Measurements from ENCODE around the gene MLEC. TPM values are rescaled to one million over a fixed set of nuclear protein-coding genes. Genes with fewer than 3 reads are reported as not detected.

Gene MLEC
- total RNA-seq, 1 experiment from 2014 or later, result 290 TPM

DNA sequence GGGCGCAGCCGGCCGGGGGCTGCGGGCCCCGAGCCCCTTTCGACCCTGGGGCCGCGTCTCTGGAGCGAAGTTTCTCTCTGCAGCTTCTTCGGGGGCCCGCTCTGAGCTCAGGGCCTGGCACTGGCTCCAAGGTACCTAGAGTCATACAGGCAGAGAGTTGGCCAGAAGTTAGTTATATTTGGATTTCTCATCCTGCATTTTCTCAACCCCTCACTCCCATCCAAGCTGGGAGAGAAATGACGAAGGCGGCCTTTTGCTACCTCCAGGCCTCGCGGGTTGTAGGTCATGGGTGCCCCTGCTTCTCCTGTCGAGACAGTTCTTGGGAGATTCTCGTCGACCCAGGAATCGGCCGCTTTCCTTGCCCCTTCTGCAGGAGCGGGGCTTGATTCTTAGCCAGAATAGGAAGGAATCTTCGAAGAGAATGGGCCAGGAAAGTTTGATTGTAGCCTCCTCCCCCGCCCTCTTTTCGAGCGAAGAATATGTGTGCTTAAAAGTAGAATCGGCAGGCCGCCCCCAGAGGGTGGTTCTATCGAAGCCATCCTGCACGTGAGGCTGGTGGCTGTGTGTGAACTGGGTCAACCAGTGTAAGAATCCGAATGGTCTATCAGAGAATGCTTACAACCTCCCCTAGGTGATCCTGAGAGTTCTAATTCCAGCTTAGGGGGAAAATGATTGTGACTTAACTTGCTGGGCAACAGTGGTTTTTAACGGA is 785 bp downstream of the MLEC start:
- Mint-ChIP-seq H3K36me3 (ENCODE audit: insufficient read depth, unreplicated experiment) (peaks cover 44% of the 10 kb centered on the region), H3K9me3 (ENCODE audit: low read depth, unreplicated experiment) (no peaks in the 10 kb centered on the region), H3K4me3 (ENCODE audit: low read depth, unreplicated experiment) (peak overlapping the region; percentile 91), H3K4me1 (ENCODE audit: low read depth, unreplicated experiment) (peaks cover 35% of the 10 kb centered on the region), H3K27ac (ENCODE audit: unreplicated experiment) (peak overlapping the region; percentile 63), H3K27me3 (ENCODE audit: unreplicated experiment) (no peaks in the 10 kb centered on the region)
- TF ChIP-seq, protein P1, sequence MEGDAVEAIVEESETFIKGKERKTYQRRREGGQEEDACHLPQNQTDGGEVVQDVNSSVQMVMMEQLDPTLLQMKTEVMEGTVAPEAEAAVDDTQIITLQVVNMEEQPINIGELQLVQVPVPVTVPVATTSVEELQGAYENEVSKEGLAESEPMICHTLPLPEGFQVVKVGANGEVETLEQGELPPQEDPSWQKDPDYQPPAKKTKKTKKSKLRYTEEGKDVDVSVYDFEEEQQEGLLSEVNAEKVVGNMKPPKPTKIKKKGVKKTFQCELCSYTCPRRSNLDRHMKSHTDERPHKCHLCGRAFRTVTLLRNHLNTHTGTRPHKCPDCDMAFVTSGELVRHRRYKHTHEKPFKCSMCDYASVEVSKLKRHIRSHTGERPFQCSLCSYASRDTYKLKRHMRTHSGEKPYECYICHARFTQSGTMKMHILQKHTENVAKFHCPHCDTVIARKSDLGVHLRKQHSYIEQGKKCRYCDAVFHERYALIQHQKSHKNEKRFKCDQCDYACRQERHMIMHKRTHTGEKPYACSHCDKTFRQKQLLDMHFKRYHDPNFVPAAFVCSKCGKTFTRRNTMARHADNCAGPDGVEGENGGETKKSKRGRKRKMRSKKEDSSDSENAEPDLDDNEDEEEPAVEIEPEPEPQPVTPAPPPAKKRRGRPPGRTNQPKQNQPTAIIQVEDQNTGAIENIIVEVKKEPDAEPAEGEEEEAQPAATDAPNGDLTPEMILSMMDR (IDR thresholded peaks at IDR 0.05; ENCODE audit: unreplicated experiment), result no peak
- no TSS peak for BruUV-seq (replicated peaks)
- CTCF ChIA-PET, result interaction anchor here (0.5 to 1.4 kb wide), 4 partner anchors 39 to 351 kb away, joined by 3 to 11 read pairs (median 3); no protein-coding TSS in a partner anchor
- intact Hi-C loops (cut with micrococcal nuclease; ENCODE audit: unreplicated experiment), result loop anchor here (2.0 kb wide), 1 partner anchor 23 kb away; the partner anchor contains the start of gene UNC119B
- DNase-seq, result no peak

DNA sequence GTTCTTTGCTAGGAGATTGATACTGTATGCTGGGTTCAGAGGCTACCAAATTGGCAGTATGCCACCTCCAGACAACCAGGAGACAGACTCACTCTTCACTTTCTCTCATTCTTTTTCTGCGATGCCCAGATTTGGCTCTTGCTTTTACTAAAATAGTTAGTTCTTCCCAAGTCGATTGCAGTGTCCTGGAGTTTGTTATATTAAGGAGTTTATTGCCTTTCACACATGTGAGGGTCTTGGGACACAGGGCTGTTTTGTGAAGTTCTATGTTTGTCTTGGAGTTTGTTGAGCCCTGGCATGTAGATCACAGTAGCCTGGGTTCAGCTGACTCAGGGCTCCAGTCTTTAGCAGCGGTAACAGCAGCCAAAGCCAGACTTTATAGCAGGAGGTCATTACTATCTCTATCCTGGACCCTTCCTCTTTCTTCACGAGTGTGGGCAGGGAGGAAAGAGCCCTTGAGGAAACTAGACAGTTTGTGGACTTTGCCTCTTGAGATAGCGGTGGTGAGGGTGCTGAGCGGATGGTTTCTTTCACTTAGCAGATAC is 1.6 kb downstream of the MLEC start:
- no peaks in the 10 kb centered on the region for H3K27me3 Mint-ChIP-seq (ENCODE audit: unreplicated experiment)
- intact Hi-C loops (cut with micrococcal nuclease; ENCODE audit: unreplicated experiment), result loop anchor here (2.0 kb wide), 1 partner anchor 22 kb away; the partner anchor contains the start of gene UNC119B
- TF ChIP-seq, protein P1 (IDR thresholded peaks at IDR 0.05; ENCODE audit: unreplicated experiment), result no peak
- peak overlapping the region; percentile 63 for H3K27ac Mint-ChIP-seq (ENCODE audit: unreplicated experiment)
- peaks cover 43% of the 10 kb centered on the region for H3K4me1 Mint-ChIP-seq (ENCODE audit: low read depth, unreplicated experiment)
- CTCF ChIA-PET, result interaction anchor here (1.1 kb wide), 1 partner anchor 39 kb away, joined by 3 read pairs; no protein-coding TSS in a partner anchor
- H3K36me3 Mint-ChIP-seq (ENCODE audit: insufficient read depth, unreplicated experiment), result peaks cover 44% of the 10 kb centered on the region
- no peaks in the 10 kb centered on the region for H3K9me3 Mint-ChIP-seq (ENCODE audit: low read depth, unreplicated experiment)
- peak overlapping the region; percentile 91 for H3K4me3 Mint-ChIP-seq (ENCODE audit: low read depth, unreplicated experiment)
- no TSS peak for BruUV-seq (replicated peaks)
- DNase-seq, result peak; percentile 30

DNA sequence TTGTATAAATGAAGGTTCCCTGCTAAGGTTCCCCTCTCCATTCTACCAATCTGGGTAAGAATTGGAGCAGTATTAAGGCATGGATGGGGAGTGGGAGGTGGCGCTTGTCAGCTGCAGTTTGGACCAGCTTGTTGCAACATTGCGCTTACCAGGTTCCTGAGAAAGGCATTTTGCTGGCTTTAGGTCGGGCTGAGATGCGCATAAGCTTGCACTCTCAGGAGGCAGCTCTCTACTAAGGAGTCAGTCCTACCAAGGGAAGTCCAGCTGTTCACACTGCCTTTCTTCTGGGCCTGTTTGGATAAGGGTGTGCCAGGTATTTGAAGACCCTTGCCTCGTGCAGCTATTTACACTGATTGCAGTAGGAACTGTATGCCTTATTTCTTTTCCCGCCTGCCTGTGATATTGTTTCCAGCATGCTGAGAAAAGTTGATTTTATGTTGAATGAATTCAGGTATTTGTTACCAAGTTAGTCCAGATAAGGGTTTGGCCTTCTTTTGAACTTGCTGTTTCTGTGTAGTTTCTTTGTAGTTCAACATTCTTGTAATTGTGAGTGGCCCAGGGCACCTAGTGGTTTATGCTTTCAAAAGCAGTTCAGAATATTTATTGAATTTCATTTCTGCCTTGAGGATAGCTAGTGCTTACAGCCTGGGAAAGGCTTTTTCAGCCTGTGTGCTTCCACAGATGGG is 2.6 kb downstream of the MLEC start:
- intact Hi-C loops (cut with micrococcal nuclease; ENCODE audit: unreplicated experiment), result loop anchor here (2.0 kb wide), 1 partner anchor 21 kb away; the partner anchor contains the start of gene UNC119B
- BruUV-seq (replicated peaks), result no TSS peak
- TF ChIP-seq, protein P1 (IDR thresholded peaks at IDR 0.05; ENCODE audit: unreplicated experiment), result no peak
- DNase-seq, result no peak
- H3K27me3 Mint-ChIP-seq (ENCODE audit: unreplicated experiment), result no peaks in the 10 kb centered on the region
- peak overlapping the region; percentile 91 for H3K4me3 Mint-ChIP-seq (ENCODE audit: low read depth, unreplicated experiment)
- H3K9me3 Mint-ChIP-seq (ENCODE audit: low read depth, unreplicated experiment), result no peaks in the 10 kb centered on the region
- peak overlapping the region; percentile 63 for H3K27ac Mint-ChIP-seq (ENCODE audit: unreplicated experiment)
- peaks cover 48% of the 10 kb centered on the region for H3K36me3 Mint-ChIP-seq (ENCODE audit: insufficient read depth, unreplicated experiment)
- CTCF ChIA-PET, result interaction anchor here (0.6 to 1.3 kb wide), 5 partner anchors 9 to 108 kb away, joined by 3 to 7 read pairs (median 3); partner anchors contain the start of gene POP5
- H3K4me1 Mint-ChIP-seq (ENCODE audit: low read depth, unreplicated experiment), result peaks cover 43% of the 10 kb centered on the region

DNA sequence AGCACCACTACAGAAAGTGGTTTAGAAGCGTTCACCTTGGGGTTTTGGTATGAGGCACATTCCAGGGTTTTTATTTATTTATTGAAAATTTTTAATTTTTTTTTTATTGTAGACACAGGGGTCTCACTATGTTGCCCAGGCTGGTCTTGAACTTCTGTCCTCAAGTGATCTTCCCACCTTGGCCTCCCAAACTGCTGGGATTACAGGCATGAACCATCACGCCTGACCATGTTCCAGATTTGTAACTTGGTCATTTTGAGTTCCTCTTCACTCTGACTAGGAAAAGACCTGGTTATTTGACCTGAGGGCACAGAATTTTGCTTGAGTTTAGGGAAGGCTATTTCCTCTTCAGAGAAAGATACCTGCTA is 3.1 kb downstream of the MLEC start:
- TF ChIP-seq, protein P1 (IDR thresholded peaks at IDR 0.05; ENCODE audit: unreplicated experiment), result no peak
- intact Hi-C loops (cut with micrococcal nuclease; ENCODE audit: unreplicated experiment), result no loop called here
- peaks cover 53% of the 10 kb centered on the region for H3K36me3 Mint-ChIP-seq (ENCODE audit: insufficient read depth, unreplicated experiment)
- H3K27me3 Mint-ChIP-seq (ENCODE audit: unreplicated experiment), result no peaks in the 10 kb centered on the region
- no peaks in the 10 kb centered on the region for H3K9me3 Mint-ChIP-seq (ENCODE audit: low read depth, unreplicated experiment)
- no peak overlapping the region for H3K27ac Mint-ChIP-seq (ENCODE audit: unreplicated experiment)
- H3K4me1 Mint-ChIP-seq (ENCODE audit: low read depth, unreplicated experiment), result peaks cover 43% of the 10 kb centered on the region
- CTCF ChIA-PET, result interaction anchor here (0.6 to 1.3 kb wide), 3 partner anchors 8 to 109 kb away, joined by 3 to 4 read pairs (median 3); partner anchors contain the start of gene POP5
- BruUV-seq (replicated peaks), result no TSS peak
- H3K4me3 Mint-ChIP-seq (ENCODE audit: low read depth, unreplicated experiment), result peak overlapping the region; percentile 91
- DNase-seq, result no peak
